ENCODE measurements around the gene AFF2. TPM values are rescaled to one million over a fixed set of nuclear protein-coding genes. Genes with fewer than 3 reads are reported as not detected.

Gene AFF2
- total RNA-seq, 1 donor from 2014 or later: under 0.01 TPM

GRCh38 chrX:148872881-148873280, 372.5 kb downstream of the AFF2 start:
- Histone ChIP-seq H3K27me3 (ENCODE audit: control insufficient read depth, insufficient read depth, low read length) (no peaks in the 10 kb centered on the region), H3K4me3 (ENCODE audit: low read depth, low read length) (no peak overlapping the region), H3K36me3 (ENCODE audit: control insufficient read depth, insufficient read depth, low read length) (no peaks in the 10 kb centered on the region)
- no peak for FAIRE-seq
- DNase-seq (ENCODE audit: low read depth): no peak
- TF ChIP-seq CTCF (IDR thresholded peaks at IDR 0.05; ENCODE audit: insufficient read depth, low read length, severe bottlenecking): no peak

- TF ChIP-seq CTCF (IDR thresholded peaks at IDR 0.05; ENCODE audit: insufficient read depth, low read length, severe bottlenecking): no peak
- no peak for FAIRE-seq
- no peaks in the 10 kb centered on the region for H3K27me3 ChIP-seq (ENCODE audit: control insufficient read depth, insufficient read depth, low read length)
- DNase-seq (ENCODE audit: low read depth): no peak
- H3K4me3 ChIP-seq (ENCODE audit: low read depth, low read length): no peak overlapping the region
- H3K36me3 ChIP-seq (ENCODE audit: control insufficient read depth, insufficient read depth, low read length): no peaks in the 10 kb centered on the region
Measured at GRCh38 chrX:148874636-148875246, 374.3 kb downstream of the AFF2 start.

GRCh38 chrX:148878371-148878770, 378.0 kb downstream of the AFF2 start:
- Histone ChIP-seq H3K27me3 (ENCODE audit: control insufficient read depth, insufficient read depth, low read length) (no peaks in the 10 kb centered on the region), H3K36me3 (ENCODE audit: control insufficient read depth, insufficient read depth, low read length) (no peaks in the 10 kb centered on the region), H3K4me3 (ENCODE audit: low read depth, low read length) (no peak overlapping the region)
- FAIRE-seq: no peak
- DNase-seq (ENCODE audit: low read depth): peak; percentile 68
- TF ChIP-seq CTCF (IDR thresholded peaks at IDR 0.05; ENCODE audit: insufficient read depth, low read length, severe bottlenecking): no peak

GRCh38 chrX:148885203-148885602, 384.8 kb downstream of the AFF2 start:
- Histone ChIP-seq H3K4me3 (ENCODE audit: low read depth, low read length) (no peak overlapping the region), H3K27me3 (ENCODE audit: control insufficient read depth, insufficient read depth, low read length) (no peaks in the 10 kb centered on the region), H3K36me3 (ENCODE audit: control insufficient read depth, insufficient read depth, low read length) (no peaks in the 10 kb centered on the region)
- DNase-seq (ENCODE audit: low read depth) (no peak), FAIRE-seq (no peak)
- no peak for TF ChIP-seq CTCF (IDR thresholded peaks at IDR 0.05; ENCODE audit: insufficient read depth, low read length, severe bottlenecking)

- TF ChIP-seq CTCF (IDR thresholded peaks at IDR 0.05; ENCODE audit: insufficient read depth, low read length, severe bottlenecking): no peak
- Histone ChIP-seq H3K36me3 (ENCODE audit: control insufficient read depth, insufficient read depth, low read length) (no peaks in the 10 kb centered on the region), H3K27me3 (ENCODE audit: control insufficient read depth, insufficient read depth, low read length) (no peaks in the 10 kb centered on the region), H3K4me3 (ENCODE audit: low read depth, low read length) (no peak overlapping the region)
- FAIRE-seq (no peak), DNase-seq (ENCODE audit: low read depth) (no peak)
Measured at GRCh38 chrX:148893395-148893794, 393.0 kb downstream of the AFF2 start.

- H3K36me3 ChIP-seq (ENCODE audit: control insufficient read depth, insufficient read depth, low read length): no peaks in the 10 kb centered on the region
- TF ChIP-seq CTCF (IDR thresholded peaks at IDR 0.05; ENCODE audit: insufficient read depth, low read length, severe bottlenecking): no peak
- FAIRE-seq: no peak
- no peak overlapping the region for H3K4me3 ChIP-seq (ENCODE audit: low read depth, low read length)
- DNase-seq (ENCODE audit: low read depth): no peak
- H3K27me3 ChIP-seq (ENCODE audit: control insufficient read depth, insufficient read depth, low read length): no peaks in the 10 kb centered on the region
Measured at GRCh38 chrX:148902581-148902980, 402.2 kb downstream of the AFF2 start.
